ENCODE results near the gene MRPS2.

DNA sequence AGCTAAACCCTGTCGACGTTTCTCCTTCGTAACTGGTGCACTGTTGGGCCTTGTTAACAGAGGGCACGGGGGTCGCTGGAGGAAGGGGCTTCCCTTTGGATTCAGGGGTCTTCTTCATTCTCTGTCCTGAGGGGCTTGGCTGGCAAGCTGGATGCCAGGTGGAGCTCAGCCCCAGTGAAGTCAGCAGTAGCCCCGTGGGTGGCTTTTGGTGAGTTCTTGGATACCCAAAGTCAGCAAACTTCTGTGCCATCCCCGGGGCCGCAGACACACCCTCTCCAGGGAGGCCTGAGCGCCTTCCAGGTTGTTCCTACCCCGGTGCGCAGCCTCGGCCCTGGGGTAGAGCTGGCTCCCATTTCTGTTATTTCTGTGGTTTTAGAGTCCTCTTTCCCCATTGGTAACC is 33.2 kb downstream of the MRPS2 start:
- TF ChIP-seq, protein P1, sequence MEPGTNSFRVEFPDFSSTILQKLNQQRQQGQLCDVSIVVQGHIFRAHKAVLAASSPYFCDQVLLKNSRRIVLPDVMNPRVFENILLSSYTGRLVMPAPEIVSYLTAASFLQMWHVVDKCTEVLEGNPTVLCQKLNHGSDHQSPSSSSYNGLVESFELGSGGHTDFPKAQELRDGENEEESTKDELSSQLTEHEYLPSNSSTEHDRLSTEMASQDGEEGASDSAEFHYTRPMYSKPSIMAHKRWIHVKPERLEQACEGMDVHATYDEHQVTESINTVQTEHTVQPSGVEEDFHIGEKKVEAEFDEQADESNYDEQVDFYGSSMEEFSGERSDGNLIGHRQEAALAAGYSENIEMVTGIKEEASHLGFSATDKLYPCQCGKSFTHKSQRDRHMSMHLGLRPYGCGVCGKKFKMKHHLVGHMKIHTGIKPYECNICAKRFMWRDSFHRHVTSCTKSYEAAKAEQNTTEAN (CRISPR knock-in tag; IDR thresholded peaks at IDR 0.05) = no peak
- TF ChIP-seq, protein P2, sequence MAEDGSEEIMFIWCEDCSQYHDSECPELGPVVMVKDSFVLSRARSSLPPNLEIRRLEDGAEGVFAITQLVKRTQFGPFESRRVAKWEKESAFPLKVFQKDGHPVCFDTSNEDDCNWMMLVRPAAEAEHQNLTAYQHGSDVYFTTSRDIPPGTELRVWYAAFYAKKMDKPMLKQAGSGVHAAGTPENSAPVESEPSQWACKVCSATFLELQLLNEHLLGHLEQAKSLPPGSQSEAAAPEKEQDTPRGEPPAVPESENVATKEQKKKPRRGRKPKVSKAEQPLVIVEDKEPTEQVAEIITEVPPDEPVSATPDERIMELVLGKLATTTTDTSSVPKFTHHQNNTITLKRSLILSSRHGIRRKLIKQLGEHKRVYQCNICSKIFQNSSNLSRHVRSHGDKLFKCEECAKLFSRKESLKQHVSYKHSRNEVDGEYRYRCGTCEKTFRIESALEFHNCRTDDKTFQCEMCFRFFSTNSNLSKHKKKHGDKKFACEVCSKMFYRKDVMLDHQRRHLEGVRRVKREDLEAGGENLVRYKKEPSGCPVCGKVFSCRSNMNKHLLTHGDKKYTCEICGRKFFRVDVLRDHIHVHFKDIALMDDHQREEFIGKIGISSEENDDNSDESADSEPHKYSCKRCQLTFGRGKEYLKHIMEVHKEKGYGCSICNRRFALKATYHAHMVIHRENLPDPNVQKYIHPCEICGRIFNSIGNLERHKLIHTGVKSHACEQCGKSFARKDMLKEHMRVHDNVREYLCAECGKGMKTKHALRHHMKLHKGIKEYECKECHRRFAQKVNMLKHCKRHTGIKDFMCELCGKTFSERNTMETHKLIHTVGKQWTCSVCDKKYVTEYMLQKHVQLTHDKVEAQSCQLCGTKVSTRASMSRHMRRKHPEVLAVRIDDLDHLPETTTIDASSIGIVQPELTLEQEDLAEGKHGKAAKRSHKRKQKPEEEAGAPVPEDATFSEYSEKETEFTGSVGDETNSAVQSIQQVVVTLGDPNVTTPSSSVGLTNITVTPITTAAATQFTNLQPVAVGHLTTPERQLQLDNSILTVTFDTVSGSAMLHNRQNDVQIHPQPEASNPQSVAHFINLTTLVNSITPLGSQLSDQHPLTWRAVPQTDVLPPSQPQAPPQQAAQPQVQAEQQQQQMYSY (CRISPR knock-in tag; IDR thresholded peaks at IDR 0.05) = no peak
- TF ChIP-seq, protein P3, sequence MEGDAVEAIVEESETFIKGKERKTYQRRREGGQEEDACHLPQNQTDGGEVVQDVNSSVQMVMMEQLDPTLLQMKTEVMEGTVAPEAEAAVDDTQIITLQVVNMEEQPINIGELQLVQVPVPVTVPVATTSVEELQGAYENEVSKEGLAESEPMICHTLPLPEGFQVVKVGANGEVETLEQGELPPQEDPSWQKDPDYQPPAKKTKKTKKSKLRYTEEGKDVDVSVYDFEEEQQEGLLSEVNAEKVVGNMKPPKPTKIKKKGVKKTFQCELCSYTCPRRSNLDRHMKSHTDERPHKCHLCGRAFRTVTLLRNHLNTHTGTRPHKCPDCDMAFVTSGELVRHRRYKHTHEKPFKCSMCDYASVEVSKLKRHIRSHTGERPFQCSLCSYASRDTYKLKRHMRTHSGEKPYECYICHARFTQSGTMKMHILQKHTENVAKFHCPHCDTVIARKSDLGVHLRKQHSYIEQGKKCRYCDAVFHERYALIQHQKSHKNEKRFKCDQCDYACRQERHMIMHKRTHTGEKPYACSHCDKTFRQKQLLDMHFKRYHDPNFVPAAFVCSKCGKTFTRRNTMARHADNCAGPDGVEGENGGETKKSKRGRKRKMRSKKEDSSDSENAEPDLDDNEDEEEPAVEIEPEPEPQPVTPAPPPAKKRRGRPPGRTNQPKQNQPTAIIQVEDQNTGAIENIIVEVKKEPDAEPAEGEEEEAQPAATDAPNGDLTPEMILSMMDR (IDR thresholded peaks at IDR 0.05) = no peak
- TF ChIP-seq CREB1 (CRISPR knock-in tag; IDR thresholded peaks at IDR 0.05) (no peak), ZNF416 (CRISPR knock-in tag; IDR thresholded peaks at IDR 0.05) (no peak), TEAD4 (CRISPR knock-in tag; IDR thresholded peaks at IDR 0.05) (no peak), KAT7 (CRISPR knock-in tag; IDR thresholded peaks at IDR 0.05; ENCODE audit: borderline replicate concordance) (no peak)

Measured in WTC11 (cell line).